DMS53 treated with DMSO at 0.1 percent for 48 hours (cell line): Measurements from ENCODE around the gene CAMTA2.
"Not testable (repeated sequence)": the region's sequence is repeated elsewhere in the genome, so short reads cannot be mapped to it uniquely, and the experiment has no call there.

Source experiments
- DNase-seq: peaks from one replicate; lab custom pipeline; 2025; ENCODE audit not compliant: unreplicated experiment; lab: John Stamatoyannopoulos, UW

CAMTA2 gene, protein sequence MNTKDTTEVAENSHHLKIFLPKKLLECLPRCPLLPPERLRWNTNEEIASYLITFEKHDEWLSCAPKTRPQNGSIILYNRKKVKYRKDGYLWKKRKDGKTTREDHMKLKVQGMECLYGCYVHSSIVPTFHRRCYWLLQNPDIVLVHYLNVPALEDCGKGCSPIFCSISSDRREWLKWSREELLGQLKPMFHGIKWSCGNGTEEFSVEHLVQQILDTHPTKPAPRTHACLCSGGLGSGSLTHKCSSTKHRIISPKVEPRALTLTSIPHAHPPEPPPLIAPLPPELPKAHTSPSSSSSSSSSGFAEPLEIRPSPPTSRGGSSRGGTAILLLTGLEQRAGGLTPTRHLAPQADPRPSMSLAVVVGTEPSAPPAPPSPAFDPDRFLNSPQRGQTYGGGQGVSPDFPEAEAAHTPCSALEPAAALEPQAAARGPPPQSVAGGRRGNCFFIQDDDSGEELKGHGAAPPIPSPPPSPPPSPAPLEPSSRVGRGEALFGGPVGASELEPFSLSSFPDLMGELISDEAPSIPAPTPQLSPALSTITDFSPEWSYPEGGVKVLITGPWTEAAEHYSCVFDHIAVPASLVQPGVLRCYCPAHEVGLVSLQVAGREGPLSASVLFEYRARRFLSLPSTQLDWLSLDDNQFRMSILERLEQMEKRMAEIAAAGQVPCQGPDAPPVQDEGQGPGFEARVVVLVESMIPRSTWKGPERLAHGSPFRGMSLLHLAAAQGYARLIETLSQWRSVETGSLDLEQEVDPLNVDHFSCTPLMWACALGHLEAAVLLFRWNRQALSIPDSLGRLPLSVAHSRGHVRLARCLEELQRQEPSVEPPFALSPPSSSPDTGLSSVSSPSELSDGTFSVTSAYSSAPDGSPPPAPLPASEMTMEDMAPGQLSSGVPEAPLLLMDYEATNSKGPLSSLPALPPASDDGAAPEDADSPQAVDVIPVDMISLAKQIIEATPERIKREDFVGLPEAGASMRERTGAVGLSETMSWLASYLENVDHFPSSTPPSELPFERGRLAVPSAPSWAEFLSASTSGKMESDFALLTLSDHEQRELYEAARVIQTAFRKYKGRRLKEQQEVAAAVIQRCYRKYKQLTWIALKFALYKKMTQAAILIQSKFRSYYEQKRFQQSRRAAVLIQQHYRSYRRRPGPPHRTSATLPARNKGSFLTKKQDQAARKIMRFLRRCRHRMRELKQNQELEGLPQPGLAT

DNA sequence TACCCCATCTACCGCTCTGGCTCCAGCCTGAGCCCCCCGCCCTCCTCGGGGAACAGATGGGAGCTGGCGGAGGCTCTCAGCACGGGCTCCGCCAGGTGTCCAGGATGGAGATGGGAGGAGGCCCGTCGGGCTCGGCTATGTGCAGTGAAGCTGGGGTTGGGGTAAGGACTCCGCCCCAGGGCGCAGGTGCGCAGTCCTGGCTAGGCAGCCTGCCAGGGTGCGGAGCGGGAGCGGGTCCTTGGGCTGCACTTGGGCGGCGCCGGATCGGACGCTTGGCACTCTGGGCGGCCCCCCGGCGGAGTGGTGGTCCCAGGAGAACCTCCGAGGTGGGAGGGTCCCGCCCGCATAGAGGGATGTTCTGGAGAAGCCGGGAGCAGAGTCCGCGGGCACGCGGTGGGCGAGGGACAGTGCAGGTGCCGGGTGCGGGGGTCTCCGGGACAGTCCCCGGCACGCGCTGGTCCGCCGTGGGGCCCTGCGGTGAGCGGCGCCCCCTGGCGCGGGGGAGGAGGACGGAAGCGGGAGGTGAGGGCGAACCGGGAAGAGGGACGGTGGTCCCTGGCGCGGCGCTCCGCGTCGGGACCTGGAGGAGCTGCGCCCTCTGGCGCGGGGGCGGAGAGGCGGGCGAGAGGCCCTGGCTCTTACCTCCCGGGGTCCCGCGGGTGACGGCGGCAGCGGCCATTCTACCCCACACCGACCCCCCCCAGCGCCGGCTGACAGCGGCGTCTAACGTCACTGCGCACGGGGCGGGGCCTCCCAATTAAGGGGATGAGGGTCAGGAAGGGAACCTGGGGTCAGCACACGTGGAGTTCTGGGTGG, at the start of gene CAMTA2:
CAMTA2 (minus strand) TSS at position 725 of the 816 bp plus-strand sequence. CDS start 1,453 bp downstream, outside the sequence.
- peak; percentile 47 for DNase-seq

DNA sequence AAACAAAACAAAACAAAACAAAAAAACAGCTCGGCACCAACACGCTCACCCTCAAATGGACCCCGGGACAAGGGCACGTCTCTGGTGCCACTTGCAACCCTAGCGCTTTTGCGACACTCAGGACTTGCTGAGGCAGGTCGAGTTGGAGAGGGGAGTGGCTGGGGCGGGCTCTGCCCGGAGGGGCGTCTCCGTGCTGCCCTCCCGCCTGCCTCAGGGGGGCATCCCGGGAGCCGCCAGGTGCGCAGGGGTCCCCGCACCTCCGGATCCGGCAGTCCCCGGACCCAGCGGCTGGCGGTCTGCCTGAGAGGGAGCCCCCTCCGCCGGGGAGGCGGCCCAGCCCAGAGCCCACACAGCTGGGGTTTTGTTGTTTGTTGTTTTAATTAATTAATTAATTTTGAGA, 47.8 kb upstream of the CAMTA2 start, which contains the start of gene SLC52A1:
SLC52A1 (minus strand) TSS at position 112 of the 400 bp plus-strand sequence. CDS start 820 bp downstream, outside the sequence.
- no peak for DNase-seq

DNA sequence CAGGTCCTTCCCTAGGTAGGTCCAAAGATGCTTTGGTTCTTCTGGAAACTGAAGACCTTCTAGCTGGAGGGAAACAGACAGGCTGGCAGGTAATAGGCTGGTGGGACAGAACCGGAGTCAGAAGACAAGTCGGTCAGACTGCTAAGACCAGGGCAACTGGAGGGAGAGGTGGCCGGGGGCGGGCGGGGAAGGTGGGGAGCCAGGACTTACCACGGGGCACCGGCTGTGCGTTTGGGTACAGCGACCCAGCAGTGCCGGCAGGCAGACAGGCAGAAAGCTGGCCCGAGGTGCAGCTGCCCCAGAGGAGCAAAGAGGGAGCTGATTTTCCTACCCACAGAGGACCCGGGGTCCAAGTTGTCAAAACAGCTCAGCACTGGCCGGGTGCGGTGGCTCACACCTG, 47.2 kb upstream of the CAMTA2 start:
- no peak for DNase-seq

DNA sequence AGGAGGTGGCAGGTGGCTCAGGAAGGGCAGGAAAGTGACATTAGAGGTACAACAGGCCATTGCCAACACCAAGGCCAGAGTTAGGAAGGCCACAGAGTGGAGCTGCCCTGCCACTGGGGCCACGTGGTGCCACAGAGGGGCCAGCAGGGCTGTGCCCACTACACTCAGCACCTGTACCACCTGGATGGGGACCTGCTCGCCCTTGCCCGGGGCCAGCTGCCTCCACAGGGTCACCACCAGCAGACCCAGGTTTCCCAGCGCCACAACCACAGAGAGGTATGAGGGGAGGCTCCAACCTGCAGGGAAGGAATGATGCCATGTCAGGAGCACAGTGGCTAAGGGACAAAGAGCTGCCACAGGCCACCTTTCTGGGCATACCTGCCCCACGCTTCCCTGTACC, 46.6 kb upstream of the CAMTA2 start:
- DNase-seq, result no peak

DNA sequence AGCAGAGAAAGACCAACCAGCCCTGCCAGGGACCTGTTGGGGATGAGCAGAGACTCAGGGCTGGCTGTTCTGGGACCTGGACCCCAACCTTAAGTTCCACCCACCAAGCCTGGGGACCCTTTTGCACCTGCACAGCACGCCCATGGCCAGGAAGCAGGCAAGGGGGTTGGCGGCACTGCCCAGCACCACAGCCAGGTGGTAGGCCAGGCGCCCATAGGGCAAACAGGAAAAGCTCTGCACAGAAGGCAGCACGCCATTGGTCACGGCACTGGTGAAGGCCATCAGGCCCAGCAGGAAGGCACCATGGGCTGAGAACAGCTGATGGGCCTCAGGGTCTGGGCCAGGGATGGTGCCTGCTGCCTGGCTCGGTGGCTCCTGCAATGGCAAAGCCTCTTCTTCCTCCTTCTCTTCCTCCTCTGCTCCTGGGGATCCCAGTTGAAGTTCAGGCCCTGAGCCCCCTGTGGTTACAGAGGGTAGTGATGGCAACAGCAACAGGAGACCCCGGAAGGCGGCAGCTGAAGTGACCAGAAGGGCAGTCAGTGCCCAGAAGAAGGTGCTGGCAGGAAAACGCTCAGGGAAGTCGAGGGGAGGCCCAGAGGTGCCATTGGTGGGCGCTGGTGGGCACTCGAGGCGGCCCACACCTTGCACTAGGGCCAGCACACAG, 46.0 kb upstream of the CAMTA2 start:
- DNase-seq, result no peak

DNA sequence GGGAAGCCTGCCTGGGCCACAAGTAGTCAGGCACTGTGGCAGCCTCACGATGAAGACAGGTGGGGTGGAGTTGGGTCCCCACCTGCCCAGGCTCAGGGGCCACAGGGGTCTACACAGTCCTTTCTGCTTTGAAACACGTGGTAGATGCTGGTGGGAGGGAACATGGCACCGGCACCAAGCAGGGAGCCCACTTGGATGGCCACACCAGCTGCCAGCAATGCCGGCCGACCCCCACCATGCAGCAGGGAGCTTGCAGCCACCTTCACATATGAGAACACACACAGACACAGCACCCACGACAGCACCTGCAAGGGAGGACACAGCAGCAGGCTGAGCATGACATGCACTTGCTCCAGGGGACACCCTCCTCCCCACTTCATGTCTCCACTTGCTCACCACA, 45.4 kb upstream of the CAMTA2 start:
- no peak for DNase-seq

DNA sequence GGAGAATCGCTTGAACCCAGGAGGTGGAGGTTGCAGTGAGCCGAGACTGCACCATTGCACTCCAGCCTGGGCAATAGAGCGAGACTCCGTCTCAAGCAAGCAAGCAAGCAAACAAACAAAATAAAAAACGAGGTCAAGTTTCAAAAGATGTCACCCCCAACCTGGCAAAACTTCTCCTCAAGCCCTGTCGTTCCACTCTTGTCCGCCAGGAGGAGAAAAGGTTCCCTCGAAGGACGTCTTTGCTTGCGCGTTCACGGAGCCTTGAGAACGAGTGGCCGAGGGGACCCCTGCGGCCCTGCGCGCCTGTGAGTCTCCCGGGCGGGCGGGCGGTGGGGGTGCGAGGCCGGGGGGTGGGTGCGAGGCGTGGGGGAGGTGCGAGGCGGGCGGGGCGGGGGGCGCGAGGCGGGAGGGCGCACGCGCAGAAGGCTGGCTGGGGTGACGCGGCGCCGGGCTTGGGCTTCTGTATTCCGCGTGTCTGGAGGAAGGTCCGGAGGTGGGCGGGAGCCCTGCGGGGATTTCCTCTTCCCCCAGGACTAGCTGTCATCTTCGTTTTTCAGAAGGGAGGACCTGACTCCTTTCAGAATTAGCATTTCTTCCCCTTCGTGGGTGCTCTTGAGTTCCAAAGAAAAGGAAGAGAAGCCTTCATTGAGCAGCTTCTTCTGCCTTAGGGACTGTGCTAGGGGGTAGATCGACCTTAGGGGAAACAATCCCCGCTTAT, 44.0 kb upstream of the CAMTA2 start:
- peak; percentile 23 for DNase-seq

DNA sequence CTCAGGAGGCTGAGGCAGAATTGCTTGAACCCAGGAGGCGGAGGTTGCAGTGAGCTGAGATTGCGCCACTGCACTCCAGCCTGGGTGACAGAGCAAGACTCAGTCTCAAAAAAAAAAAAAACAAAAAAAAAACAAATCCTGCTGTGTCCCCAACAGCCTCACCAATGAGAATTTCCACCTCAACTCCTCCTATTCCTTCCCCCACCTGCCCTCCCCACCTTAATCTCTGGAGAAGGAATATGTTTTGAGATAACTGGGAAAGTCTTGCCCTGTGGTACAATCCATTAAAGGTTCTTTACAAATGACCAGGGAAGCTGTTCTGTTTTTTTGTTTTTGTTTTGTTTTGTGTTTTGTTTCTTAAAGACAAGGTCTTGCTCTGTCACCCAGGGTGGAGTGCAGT, 42.7 kb upstream of the CAMTA2 start:
- not testable (repeated sequence) for DNase-seq

DNA sequence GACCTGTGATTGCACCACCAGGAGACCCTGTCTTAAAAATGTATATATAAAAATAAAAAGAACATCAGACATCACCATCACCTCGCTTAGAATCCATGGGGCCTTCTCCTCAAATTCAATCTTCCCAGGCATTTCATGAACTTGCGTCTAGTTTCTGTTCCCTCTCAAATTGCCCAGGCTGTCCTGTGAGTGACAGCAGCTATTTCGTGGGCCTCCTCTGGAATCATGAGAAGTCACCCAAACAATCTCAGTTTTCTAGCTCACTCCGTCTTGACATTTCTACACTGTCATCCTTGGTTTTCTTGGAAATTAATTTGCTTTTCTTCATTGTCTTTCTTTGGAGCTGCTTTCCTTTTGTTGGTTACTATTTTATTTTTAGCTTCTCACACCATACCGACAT, 40.4 kb upstream of the CAMTA2 start:
- DNase-seq, result no peak

DNA sequence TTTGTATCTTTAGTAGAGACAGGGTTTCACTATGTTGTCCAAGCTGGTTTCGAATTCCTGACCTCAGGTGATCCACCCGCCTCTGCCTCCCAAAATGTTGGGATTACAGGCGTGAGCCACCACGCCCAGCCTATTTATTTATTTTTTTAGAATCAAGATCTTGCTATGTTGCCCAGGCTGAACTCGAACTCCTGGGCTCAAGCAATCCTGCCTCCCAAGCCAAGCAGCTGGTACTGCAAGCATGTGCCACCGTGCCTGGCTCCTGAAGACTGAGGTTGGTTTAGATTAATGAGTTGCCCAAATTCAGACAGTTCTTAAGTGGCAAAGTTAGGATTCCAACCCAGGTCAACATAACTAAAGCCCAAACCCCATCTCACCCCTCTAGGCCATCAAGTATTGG, 39.8 kb upstream of the CAMTA2 start:
- DNase-seq, result no peak

DNA sequence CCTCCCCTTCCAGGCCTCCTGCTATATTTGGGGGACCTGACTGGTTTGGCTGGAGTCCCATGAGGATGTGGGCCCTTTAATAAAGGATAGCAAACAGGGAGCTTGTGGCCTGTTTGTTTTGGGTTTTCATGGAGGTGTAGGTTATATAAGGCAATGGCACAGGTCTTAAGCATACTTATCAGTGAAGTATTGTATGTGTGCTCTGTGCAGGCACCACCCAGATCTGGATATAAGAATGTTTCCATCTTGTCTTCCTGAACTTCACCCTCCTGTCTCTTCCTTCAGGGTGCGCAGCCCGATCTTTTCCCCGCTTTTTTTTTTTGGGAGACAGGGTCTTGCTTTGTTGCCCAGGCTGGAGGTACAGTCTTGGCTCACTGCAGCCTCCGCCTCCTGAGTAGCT, 37.1 kb upstream of the CAMTA2 start:
- DNase-seq, result no peak

DNA sequence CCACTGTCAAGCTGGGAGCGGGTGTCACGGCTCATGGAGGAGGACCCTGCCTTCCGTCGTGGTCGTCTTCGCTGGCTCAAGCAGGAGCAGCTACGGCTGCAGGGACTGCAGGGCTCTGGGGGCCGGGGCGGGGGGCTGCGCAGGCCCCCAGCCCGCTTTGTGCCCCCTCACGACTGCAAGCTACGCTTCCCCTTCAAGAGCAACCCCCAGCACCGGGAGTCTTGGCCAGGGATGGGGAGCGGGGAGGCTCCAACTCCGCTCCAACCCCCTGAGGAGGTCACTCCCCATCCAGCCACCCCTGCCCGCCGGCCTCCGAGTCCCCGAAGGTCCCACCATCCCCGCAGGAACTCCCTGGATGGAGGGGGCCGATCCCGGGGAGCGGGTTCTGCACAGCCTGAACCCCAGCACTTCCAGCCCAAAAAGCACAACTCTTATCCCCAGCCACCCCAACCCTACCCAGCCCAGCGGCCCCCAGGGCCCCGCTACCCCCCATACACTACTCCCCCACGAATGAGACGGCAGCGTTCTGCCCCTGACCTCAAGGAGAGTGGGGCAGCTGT, 36.2 kb upstream of the CAMTA2 start:
- DNase-seq, result no peak

DNA sequence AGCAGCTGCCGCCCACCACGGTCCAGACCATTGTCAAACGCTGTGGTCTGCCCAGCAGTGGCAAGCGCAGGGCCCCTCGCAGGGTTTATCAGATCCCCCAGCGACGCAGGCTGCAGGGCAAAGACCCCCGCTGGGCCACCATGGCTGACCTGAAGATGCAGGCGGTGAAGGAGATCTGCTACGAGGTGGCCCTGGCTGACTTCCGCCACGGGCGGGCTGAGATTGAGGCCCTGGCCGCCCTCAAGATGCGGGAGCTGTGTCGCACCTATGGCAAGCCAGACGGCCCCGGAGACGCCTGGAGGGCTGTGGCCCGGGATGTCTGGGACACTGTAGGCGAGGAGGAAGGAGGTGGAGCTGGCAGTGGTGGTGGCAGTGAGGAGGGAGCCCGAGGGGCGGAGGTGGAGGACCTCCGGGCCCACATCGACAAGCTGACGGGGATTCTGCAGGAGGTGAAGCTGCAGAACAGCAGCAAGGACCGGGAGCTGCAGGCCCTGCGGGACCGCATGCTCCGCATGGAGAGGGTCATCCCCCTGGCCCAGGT, 34.8 kb upstream of the CAMTA2 start:
- DNase-seq, result no peak

DNA sequence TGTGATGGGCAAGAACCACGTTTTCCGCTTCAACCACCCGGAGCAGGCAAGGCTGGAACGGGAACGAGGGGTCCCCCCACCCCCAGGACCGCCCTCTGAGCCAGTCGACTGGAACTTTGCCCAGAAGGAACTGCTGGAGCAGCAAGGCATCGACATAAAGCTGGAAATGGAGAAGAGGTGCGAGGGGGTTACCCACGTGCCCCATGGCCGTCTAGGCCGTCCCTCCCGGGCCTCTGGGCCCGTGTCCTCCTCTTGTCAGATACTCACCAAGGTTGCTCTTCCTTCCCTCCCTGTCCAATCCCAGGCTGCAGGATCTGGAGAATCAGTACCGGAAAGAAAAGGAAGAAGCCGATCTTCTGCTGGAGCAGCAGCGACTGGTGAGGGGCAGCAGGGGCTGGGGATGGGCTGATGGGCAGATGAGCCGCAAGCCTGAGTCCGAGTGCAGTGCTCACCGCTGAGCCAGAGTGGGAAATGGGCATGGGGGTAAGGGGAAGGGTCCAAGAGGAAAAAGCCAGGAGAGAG, 33.1 kb upstream of the CAMTA2 start:
- no peak for DNase-seq

DNA sequence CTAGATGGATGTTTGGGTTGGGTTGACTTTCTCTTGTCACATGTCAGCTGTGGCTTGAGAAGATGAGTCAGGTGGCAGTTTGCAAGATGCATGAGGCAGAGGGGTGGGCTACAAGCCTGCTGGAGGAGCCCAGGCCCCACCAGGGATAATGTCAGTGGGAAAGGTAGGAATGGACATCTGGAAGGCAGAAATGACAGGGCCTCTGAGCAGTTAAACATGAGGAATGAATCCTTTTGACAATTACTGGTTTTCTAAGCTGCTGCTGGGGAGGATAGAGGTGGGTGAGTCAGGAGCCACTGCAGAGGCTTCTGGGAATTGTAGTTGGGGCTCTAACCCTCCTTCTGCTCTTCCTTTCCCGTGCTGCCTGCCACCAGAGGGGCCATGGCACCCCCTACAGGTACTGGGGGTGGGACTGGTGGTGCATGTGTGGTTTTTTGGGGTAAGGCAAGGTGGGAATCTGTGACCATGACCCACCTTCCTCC, 32.0 kb upstream of the CAMTA2 start:
- DNase-seq, result no peak

DNA sequence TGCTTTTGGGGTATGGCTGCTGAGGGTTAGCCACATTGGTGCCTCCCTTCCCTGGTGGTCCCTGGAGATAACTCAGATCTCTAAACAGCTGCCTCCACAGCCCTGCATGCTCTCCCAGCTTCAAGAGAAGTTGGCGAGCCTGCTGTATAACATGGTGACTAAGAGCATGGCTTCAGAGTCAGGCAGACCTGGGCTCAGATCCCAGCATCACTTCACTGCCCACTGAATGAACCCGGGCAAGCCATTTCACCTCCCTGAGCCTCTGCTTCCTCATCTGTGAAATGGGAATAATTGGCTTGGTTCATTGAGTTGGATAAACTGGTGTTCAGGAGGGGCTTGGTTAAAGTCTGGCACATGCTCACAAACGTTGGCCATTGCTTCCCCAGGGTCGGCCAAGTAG, 26.9 kb upstream of the CAMTA2 start:
- DNase-seq, result no peak

DNA sequence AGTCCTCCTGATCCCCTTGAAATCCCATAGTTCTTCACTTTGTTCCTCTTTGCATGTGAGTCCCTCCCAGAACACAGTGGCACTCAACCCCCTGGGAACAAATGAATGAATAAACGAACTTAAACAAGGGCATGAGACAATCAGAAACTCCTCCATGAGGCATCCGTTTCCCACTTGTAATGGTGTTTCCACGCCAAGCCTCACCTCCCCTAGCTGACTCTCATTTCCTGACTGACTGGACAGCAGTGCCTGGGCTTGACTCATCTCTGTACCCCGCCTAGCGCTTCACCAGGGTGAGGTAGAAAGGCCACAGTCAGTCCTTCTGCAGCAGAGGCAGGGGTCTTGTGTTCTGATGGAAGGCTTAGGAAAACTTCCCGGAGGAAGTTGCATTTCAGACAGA, 24.5 kb upstream of the CAMTA2 start:
- DNase-seq, result no peak

DNA sequence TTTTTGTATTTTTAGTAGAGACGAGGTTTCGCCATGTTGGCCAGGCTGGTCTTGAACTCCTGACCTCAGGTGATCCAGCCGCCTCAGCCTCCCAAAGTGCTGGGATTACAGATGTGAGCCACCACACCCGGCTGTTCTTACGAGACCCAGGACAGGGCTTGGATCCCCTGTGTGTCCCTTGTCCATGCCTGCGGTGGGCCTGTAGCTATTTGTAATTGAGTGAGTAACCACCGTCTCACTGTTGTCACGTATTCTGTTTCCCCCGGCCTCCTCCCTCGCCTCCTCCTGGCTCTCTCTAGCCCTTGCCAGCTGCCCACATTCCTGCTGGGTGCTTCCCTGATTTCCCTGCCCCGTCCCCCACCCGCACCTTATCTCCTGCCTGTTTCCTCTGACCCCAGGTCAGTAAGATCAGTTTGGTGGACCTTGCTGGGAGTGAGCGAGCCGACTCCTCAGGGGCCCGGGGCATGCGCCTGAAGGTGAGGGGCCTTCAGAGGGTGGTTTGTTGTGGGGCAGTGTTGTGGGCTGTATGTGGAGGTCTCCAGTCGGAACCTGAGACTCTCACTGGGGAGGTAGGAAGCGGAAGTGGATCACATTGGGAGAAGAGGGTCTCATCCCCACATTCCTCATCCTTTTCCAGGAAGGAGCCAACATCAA, 15.9 kb upstream of the CAMTA2 start:
- DNase-seq, result no peak
